GM19193 (cell line): ENCODE measurements around the gene CLCN7.

Source experiments
- POLR2A ChIP-seq: IDR thresholded peaks from 4 replicates; pipeline ENCODE4 v1.6.1; 2011; ENCODE audit not compliant: insufficient read depth, insufficient read length; ENCODE audit errors: extremely low read depth

The CLCN7 gene

GRCh38 chr16:1464196-1464893 lies 10.5 kb downstream of the CLCN7 start:
- TF ChIP-seq POLR2A, result no peak

GRCh38 chr16:1461146-1461545 lies 13.7 kb downstream of the CLCN7 start:
- TF ChIP-seq POLR2A, result no peak

GRCh38 chr16:1460602-1461138 lies 14.2 kb downstream of the CLCN7 start:
- TF ChIP-seq POLR2A, result no peak

GRCh38 chr16:1459967-1460366 lies 14.9 kb downstream of the CLCN7 start:
- no peak for TF ChIP-seq POLR2A

- TF ChIP-seq POLR2A, result no peak
These were observed 15.9 kb downstream of the CLCN7 start for GRCh38 chr16:1458977-1459341.

GRCh38 chr16:1458336-1458976 lies 16.4 kb downstream of the CLCN7 start:
- no peak for TF ChIP-seq POLR2A

- no peak for TF ChIP-seq POLR2A
These were observed 17.2 kb downstream of the CLCN7 start for GRCh38 chr16:1457489-1458245.

- TF ChIP-seq POLR2A, result no peak
These were observed 17.9 kb downstream of the CLCN7 start for GRCh38 chr16:1456951-1457350.

- no peak for TF ChIP-seq POLR2A
These were observed 19.3 kb downstream of the CLCN7 start for GRCh38 chr16:1455190-1456171.

- TF ChIP-seq POLR2A, result no peak
These were observed 20.3 kb downstream of the CLCN7 start for GRCh38 chr16:1454561-1454960.

GRCh38 chr16:1453316-1453715 lies 21.5 kb downstream of the CLCN7 start:
- TF ChIP-seq POLR2A, result no peak

- TF ChIP-seq POLR2A, result no peak
These were observed 22.3 kb downstream of the CLCN7 start for GRCh38 chr16:1452530-1452929.

- TF ChIP-seq POLR2A, result no peak
These were observed 23.0 kb downstream of the CLCN7 start for GRCh38 chr16:1451702-1452392.

- TF ChIP-seq POLR2A, result no peak
These were observed 24.0 kb downstream of the CLCN7 start for GRCh38 chr16:1450841-1451240.
